Measurements from ENCODE around the gene PIGU. TPM values are rescaled to one million over a fixed set of nuclear protein-coding genes. Genes with fewer than 3 reads are reported as not detected.

The PIGU gene
- total and polyA plus RNA-seq, 4 donors = 6.4 to 10.0 (median 7.2) TPM

- H3K9me3 ChIP-seq (ENCODE audit: control insufficient read depth in 4 of 4, low read length in 3 of 4) = no peaks in the 10 kb centered on the region
- peak; percentile 24 to 59 for TF ChIP-seq JUND (IDR thresholded peaks at IDR 0.05)
- TF ChIP-seq ATF3 (IDR thresholded peaks at IDR 0.05) = no peak
- TF ChIP-seq EGR1 (IDR thresholded peaks at IDR 0.05; ENCODE audit: low read depth in 2 of 2) = no peak
- H3K4me1 ChIP-seq (ENCODE audit: control insufficient read depth in 4 of 4, insufficient read depth in 4 of 4, low read length in 3 of 4) = peaks cover 0 to 2% (median 0%) of the 10 kb centered on the region in 4 donors
- H3K27me3 ChIP-seq (ENCODE audit: control insufficient read depth in 4 of 4, insufficient read depth in 4 of 4, low read length in 3 of 4) = no peaks in the 10 kb centered on the region
- H3K36me3 ChIP-seq (ENCODE audit: control insufficient read depth in 4 of 4, insufficient read depth in 3 of 4, low read depth in 1 of 4, low read length in 3 of 4) = no peaks in the 10 kb centered on the region
- no peak for DNase-seq (ENCODE audit: low spot score)
- no peak overlapping the region for H3K9ac ChIP-seq (ENCODE audit: low read depth in 1 of 2, low read length in 2 of 2)
- peak overlapping the region in 1 of 2 donors; percentile 37 for H3K27ac ChIP-seq (ENCODE audit: low read depth in 1 of 2, low read length in 2 of 2)
- 74% methylated on average over 2 of the region's 2 CpGs for WGBS
- no peak overlapping the region for H3K4me3 ChIP-seq (ENCODE audit: low read depth in 1 of 3, low read length in 3 of 3)
These were observed 12.6 kb upstream of the PIGU start for GRCh38 chr20:34689486-34689885.

DNA sequence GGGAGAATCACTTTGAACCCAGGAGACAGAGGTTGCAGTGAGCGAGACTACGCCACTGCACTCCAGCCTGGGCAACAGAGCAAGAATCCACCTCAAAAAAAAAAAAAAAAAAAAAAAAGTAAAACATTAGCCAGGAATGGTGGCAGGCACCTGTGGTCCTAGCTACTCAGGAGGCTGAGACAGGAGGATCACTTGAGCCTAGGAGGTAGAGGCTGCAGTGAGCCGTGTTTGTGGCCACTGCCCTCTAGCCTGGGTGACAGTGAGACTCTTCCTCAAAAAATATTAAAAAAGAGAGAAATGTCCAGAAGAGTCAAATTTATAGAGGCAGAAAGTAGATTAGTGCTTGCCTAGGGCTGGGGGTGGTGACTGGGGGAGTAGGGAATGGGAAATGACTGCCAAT lies 6.8 kb upstream of the PIGU start:
- no peak for DNase-seq (ENCODE audit: low spot score)
- TF ChIP-seq RAD21 (IDR thresholded peaks at IDR 0.05) = no peak
- no peak overlapping the region for H3K4me3 ChIP-seq (ENCODE audit: low read depth in 1 of 3, low read length in 3 of 3)
- H3K36me3 ChIP-seq (ENCODE audit: control insufficient read depth in 4 of 4, insufficient read depth in 3 of 4, low read depth in 1 of 4, low read length in 3 of 4) = no peaks in the 10 kb centered on the region
- H3K27ac ChIP-seq (ENCODE audit: low read depth in 1 of 2, low read length in 2 of 2) = no peak overlapping the region
- H3K9me3 ChIP-seq (ENCODE audit: control insufficient read depth in 4 of 4, low read length in 3 of 4) = no peaks in the 10 kb centered on the region
- H3K27me3 ChIP-seq (ENCODE audit: control insufficient read depth in 4 of 4, insufficient read depth in 4 of 4, low read length in 3 of 4) = no peaks in the 10 kb centered on the region
- H3K4me1 ChIP-seq (ENCODE audit: control insufficient read depth in 4 of 4, insufficient read depth in 4 of 4, low read length in 3 of 4) = no peaks in the 10 kb centered on the region
- no peak overlapping the region for H3K9ac ChIP-seq (ENCODE audit: low read depth in 1 of 2, low read length in 2 of 2)
- WGBS = 93% methylated on average over 3 of the region's 3 CpGs

DNA sequence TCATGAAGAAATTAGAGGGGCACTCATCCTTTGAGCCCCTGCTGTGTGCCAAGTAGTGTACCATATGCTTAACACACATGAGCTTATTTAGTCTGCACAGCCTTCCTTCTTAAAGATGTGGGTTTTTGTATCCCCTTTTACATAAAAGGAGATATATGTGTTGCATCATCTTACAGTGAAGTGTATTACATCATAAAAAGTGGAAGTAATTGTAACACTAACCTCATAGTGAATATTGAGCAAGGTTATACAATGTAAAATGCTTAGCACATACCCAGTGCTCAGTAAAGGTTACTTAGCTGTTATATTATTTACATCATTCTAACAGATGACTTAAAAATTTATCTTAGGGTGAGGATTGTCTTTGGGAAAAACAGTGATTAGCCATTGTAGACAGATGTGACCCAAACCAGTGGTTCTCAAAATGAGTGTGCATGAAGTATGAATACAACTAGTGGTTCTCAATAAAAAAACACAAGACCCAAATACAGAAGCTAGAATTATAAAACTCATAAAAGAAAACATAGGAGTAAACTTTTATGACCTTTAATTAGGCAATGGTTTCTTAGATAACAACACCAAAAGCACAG lies 3.8 kb upstream of the PIGU start:
- H3K4me1 ChIP-seq (ENCODE audit: control insufficient read depth in 4 of 4, insufficient read depth in 4 of 4, low read length in 3 of 4) = peaks cover 3 to 8% (median 7%) of the 10 kb centered on the region in 4 donors
- H3K9me3 ChIP-seq (ENCODE audit: control insufficient read depth in 4 of 4, low read length in 3 of 4) = no peaks in the 10 kb centered on the region
- H3K27ac ChIP-seq (ENCODE audit: low read depth in 1 of 2, low read length in 2 of 2) = no peak overlapping the region
- no peaks in the 10 kb centered on the region for H3K27me3 ChIP-seq (ENCODE audit: control insufficient read depth in 4 of 4, insufficient read depth in 4 of 4, low read length in 3 of 4)
- no peak overlapping the region for H3K9ac ChIP-seq (ENCODE audit: low read depth in 1 of 2, low read length in 2 of 2)
- no peak for DNase-seq (ENCODE audit: low spot score)
- H3K4me3 ChIP-seq (ENCODE audit: low read depth in 1 of 3, low read length in 3 of 3) = no peak overlapping the region
- no peaks in the 10 kb centered on the region for H3K36me3 ChIP-seq (ENCODE audit: control insufficient read depth in 4 of 4, insufficient read depth in 3 of 4, low read depth in 1 of 4, low read length in 3 of 4)
- no peak for TF ChIP-seq ZBTB33 (IDR thresholded peaks at IDR 0.05)
- TF ChIP-seq, protein P1, sequence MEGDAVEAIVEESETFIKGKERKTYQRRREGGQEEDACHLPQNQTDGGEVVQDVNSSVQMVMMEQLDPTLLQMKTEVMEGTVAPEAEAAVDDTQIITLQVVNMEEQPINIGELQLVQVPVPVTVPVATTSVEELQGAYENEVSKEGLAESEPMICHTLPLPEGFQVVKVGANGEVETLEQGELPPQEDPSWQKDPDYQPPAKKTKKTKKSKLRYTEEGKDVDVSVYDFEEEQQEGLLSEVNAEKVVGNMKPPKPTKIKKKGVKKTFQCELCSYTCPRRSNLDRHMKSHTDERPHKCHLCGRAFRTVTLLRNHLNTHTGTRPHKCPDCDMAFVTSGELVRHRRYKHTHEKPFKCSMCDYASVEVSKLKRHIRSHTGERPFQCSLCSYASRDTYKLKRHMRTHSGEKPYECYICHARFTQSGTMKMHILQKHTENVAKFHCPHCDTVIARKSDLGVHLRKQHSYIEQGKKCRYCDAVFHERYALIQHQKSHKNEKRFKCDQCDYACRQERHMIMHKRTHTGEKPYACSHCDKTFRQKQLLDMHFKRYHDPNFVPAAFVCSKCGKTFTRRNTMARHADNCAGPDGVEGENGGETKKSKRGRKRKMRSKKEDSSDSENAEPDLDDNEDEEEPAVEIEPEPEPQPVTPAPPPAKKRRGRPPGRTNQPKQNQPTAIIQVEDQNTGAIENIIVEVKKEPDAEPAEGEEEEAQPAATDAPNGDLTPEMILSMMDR (IDR thresholded peaks at IDR 0.05; ENCODE audit: low read depth, low read length, missing input control) = no peak
- TF ChIP-seq, protein P2, sequence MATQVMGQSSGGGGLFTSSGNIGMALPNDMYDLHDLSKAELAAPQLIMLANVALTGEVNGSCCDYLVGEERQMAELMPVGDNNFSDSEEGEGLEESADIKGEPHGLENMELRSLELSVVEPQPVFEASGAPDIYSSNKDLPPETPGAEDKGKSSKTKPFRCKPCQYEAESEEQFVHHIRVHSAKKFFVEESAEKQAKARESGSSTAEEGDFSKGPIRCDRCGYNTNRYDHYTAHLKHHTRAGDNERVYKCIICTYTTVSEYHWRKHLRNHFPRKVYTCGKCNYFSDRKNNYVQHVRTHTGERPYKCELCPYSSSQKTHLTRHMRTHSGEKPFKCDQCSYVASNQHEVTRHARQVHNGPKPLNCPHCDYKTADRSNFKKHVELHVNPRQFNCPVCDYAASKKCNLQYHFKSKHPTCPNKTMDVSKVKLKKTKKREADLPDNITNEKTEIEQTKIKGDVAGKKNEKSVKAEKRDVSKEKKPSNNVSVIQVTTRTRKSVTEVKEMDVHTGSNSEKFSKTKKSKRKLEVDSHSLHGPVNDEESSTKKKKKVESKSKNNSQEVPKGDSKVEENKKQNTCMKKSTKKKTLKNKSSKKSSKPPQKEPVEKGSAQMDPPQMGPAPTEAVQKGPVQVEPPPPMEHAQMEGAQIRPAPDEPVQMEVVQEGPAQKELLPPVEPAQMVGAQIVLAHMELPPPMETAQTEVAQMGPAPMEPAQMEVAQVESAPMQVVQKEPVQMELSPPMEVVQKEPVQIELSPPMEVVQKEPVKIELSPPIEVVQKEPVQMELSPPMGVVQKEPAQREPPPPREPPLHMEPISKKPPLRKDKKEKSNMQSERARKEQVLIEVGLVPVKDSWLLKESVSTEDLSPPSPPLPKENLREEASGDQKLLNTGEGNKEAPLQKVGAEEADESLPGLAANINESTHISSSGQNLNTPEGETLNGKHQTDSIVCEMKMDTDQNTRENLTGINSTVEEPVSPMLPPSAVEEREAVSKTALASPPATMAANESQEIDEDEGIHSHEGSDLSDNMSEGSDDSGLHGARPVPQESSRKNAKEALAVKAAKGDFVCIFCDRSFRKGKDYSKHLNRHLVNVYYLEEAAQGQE (IDR thresholded peaks at IDR 0.05) = no peak
- TF ChIP-seq HNF4G (IDR thresholded peaks at IDR 0.05) = no peak
- no peak for TF ChIP-seq GABPA (IDR thresholded peaks at IDR 0.05 in 1 of 2, conservative IDR thresholded peaks at IDR 0.05 in 1 of 2)
- TF ChIP-seq SP1 (IDR thresholded peaks at IDR 0.05) = no peak
- TF ChIP-seq, protein P3, sequence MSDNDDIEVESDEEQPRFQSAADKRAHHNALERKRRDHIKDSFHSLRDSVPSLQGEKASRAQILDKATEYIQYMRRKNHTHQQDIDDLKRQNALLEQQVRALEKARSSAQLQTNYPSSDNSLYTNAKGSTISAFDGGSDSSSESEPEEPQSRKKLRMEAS (IDR thresholded peaks at IDR 0.05) = no peak
